ENCODE data around the gene TRIAP1.

Gene TRIAP1

GRCh38 chr12:120465756-120466155, 19.6 kb upstream of the TRIAP1 start:
- Histone ChIP-seq H3K27me3 (no peaks in the 10 kb centered on the region), H3K36me3 (peaks cover 59% of the 10 kb centered on the region), H3K9me3 (no peaks in the 10 kb centered on the region), H3K4me3 (ENCODE audit: low read depth, low read length) (no peak overlapping the region), H3K4me1 (no peaks in the 10 kb centered on the region)
- no peak for DNase-seq
- TF ChIP-seq, protein P1, sequence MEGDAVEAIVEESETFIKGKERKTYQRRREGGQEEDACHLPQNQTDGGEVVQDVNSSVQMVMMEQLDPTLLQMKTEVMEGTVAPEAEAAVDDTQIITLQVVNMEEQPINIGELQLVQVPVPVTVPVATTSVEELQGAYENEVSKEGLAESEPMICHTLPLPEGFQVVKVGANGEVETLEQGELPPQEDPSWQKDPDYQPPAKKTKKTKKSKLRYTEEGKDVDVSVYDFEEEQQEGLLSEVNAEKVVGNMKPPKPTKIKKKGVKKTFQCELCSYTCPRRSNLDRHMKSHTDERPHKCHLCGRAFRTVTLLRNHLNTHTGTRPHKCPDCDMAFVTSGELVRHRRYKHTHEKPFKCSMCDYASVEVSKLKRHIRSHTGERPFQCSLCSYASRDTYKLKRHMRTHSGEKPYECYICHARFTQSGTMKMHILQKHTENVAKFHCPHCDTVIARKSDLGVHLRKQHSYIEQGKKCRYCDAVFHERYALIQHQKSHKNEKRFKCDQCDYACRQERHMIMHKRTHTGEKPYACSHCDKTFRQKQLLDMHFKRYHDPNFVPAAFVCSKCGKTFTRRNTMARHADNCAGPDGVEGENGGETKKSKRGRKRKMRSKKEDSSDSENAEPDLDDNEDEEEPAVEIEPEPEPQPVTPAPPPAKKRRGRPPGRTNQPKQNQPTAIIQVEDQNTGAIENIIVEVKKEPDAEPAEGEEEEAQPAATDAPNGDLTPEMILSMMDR (IDR thresholded peaks at IDR 0.05; ENCODE audit: low read depth, low read length): no peak

- Histone ChIP-seq H3K4me1 (no peaks in the 10 kb centered on the region), H3K36me3 (peaks cover 80% of the 10 kb centered on the region), H3K9me3 (no peaks in the 10 kb centered on the region), H3K27me3 (no peaks in the 10 kb centered on the region), H3K4me3 (ENCODE audit: low read depth, low read length) (no peak overlapping the region)
- no peak for DNase-seq
- TF ChIP-seq, protein P1 (IDR thresholded peaks at IDR 0.05; ENCODE audit: low read depth, low read length): no peak
These were observed 17.5 kb upstream of the TRIAP1 start for GRCh38 chr12:120463712-120464111.

GRCh38 chr12:120462099-120462640, 16.0 kb upstream of the TRIAP1 start:
- no peak for DNase-seq

GRCh38 chr12:120460157-120460556, 14.0 kb upstream of the TRIAP1 start:
- H3K36me3 ChIP-seq: peaks cover 95% of the 10 kb centered on the region
- no peaks in the 10 kb centered on the region for H3K27me3 ChIP-seq
- no peak for DNase-seq
- TF ChIP-seq, protein P1 (IDR thresholded peaks at IDR 0.05; ENCODE audit: low read depth, low read length): no peak
- no peaks in the 10 kb centered on the region for H3K4me1 ChIP-seq
- no peaks in the 10 kb centered on the region for H3K9me3 ChIP-seq
- no peak overlapping the region for H3K4me3 ChIP-seq (ENCODE audit: low read depth, low read length)

More at GRCh38 chr12:120462099-120462640, 16.0 kb upstream of the TRIAP1 start:
- no peaks in the 10 kb centered on the region for H3K4me1 ChIP-seq
- peaks cover 92% of the 10 kb centered on the region for H3K36me3 ChIP-seq
- TF ChIP-seq, protein P1 (IDR thresholded peaks at IDR 0.05; ENCODE audit: low read depth, low read length): no peak
- H3K27me3 ChIP-seq: no peaks in the 10 kb centered on the region
- H3K9me3 ChIP-seq: no peaks in the 10 kb centered on the region
- no peak overlapping the region for H3K4me3 ChIP-seq (ENCODE audit: low read depth, low read length)

- Histone ChIP-seq H3K9me3 (no peaks in the 10 kb centered on the region), H3K4me1 (no peaks in the 10 kb centered on the region), H3K27me3 (no peaks in the 10 kb centered on the region), H3K36me3 (peaks cover 84% of the 10 kb centered on the region), H3K4me3 (ENCODE audit: low read depth, low read length) (no peak overlapping the region)
- TF ChIP-seq, protein P1 (IDR thresholded peaks at IDR 0.05; ENCODE audit: low read depth, low read length): peak; percentile 72
- DNase-seq: peak; percentile 46
These were observed 10.9 kb upstream of the TRIAP1 start for GRCh38 chr12:120457133-120457532.

DNA sequence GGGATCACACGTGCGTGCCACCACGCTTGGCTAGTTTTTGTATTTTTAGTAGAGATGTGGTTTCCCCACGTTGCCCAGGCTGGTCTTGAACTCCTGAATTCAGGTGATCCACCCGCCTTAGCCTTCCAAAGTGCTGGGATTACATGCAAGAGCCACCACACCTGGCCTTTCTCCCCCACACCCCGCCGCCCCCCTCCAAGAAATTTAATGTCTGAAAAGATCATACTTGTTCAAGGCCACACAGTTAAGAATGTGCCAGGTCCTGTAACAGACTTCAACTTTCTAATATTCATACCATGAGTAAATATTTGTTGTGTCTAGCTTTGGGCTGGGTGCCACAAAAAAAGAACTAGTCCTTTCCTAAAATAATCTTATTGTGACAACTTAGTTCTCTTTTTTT, 9.1 kb upstream of the TRIAP1 start:
- no peak for DNase-seq

More for the DNA sequence above, 9.1 kb upstream of the TRIAP1 start:
- Histone ChIP-seq H3K4me1 (no peaks in the 10 kb centered on the region), H3K36me3 (peaks cover 77% of the 10 kb centered on the region), H3K9me3 (no peaks in the 10 kb centered on the region), H3K4me3 (ENCODE audit: low read depth, low read length) (no peak overlapping the region), H3K27me3 (no peaks in the 10 kb centered on the region)
- TF ChIP-seq, protein P1 (IDR thresholded peaks at IDR 0.05; ENCODE audit: low read depth, low read length): no peak

Data from BE2C (cell line).